ENCODE data around the gene ATXN10. TPM values are rescaled to one million over a fixed set of nuclear protein-coding genes. Genes with fewer than 3 reads are reported as not detected.
A peak's percentile ranks its signal among the peaks of the same experiment; 100 is the strongest.

Gene ATXN10
- total and polyA plus RNA-seq, 12 donors: 11.8 to 169 (median 142) TPM

GRCh38 chr22:45863981-45864751 lies 192.5 kb downstream of the ATXN10 start:
- DNase-seq (peak; percentile 63 to 75), ATAC-seq (peak in 7 of 8 donors; percentile 31 to 70 (median 61))
- no peak overlapping the region for H3K4me3 ChIP-seq
- H3K27ac ChIP-seq: no peak overlapping the region
- H3K36me3 ChIP-seq: peaks cover 0 to 7% (median 0%) of the 10 kb centered on the region in 9 donors
- peaks cover 9 to 28% (median 19%) of the 10 kb centered on the region in 9 donors for H3K4me1 ChIP-seq
- 31 to 41% methylated on average over 19 of the region's 19 CpGs for WGBS, 2 donors
- peaks cover 0 to 9% (median 0%) of the 10 kb centered on the region in 11 donors for H3K9me3 ChIP-seq
- TF ChIP-seq, protein P1, sequence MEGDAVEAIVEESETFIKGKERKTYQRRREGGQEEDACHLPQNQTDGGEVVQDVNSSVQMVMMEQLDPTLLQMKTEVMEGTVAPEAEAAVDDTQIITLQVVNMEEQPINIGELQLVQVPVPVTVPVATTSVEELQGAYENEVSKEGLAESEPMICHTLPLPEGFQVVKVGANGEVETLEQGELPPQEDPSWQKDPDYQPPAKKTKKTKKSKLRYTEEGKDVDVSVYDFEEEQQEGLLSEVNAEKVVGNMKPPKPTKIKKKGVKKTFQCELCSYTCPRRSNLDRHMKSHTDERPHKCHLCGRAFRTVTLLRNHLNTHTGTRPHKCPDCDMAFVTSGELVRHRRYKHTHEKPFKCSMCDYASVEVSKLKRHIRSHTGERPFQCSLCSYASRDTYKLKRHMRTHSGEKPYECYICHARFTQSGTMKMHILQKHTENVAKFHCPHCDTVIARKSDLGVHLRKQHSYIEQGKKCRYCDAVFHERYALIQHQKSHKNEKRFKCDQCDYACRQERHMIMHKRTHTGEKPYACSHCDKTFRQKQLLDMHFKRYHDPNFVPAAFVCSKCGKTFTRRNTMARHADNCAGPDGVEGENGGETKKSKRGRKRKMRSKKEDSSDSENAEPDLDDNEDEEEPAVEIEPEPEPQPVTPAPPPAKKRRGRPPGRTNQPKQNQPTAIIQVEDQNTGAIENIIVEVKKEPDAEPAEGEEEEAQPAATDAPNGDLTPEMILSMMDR (IDR thresholded peaks at IDR 0.05): peak; percentile 81 to 97 (median 92)
- peaks cover 16 to 57% (median 38%) of the 10 kb centered on the region in 7 donors for H3K27me3 ChIP-seq
- intact Hi-C loops (cut with DNase I): loop anchor here in 9 of 10 donors (1.0 to 10.0 kb wide), 6 partner anchors 217 to 289 kb away; no protein-coding TSS in a partner anchor

GRCh38 chr22:45864959-45865476 lies 193.4 kb downstream of the ATXN10 start:
- Histone ChIP-seq H3K27me3 (peaks cover 16 to 60% (median 41%) of the 10 kb centered on the region in 7 donors), H3K4me3 (no peak overlapping the region), H3K27ac (no peak overlapping the region), H3K36me3 (no peaks in the 10 kb centered on the region), H3K4me1 (peaks cover 9 to 28% (median 19%) of the 10 kb centered on the region in 9 donors), H3K9me3 (peaks cover 0 to 9% (median 0%) of the 10 kb centered on the region in 11 donors)
- no peak for DNase-seq
- WGBS, 2 donors: 77 to 80% methylated on average over 11 of the region's 11 CpGs
- TF ChIP-seq, protein P1 (IDR thresholded peaks at IDR 0.05): no peak
- no peak for ATAC-seq
- intact Hi-C loops (cut with DNase I): loop anchor here (2.0 to 10.0 kb wide), 5 partner anchors 218 to 290 kb away; no protein-coding TSS in a partner anchor

GRCh38 chr22:45865561-45866125 lies 194.0 kb downstream of the ATXN10 start:
- Histone ChIP-seq H3K27ac (no peak overlapping the region), H3K36me3 (no peaks in the 10 kb centered on the region), H3K4me1 (peaks cover 9 to 28% (median 19%) of the 10 kb centered on the region in 9 donors), H3K4me3 (no peak overlapping the region), H3K27me3 (peaks cover 16 to 60% (median 41%) of the 10 kb centered on the region in 7 donors), H3K9me3 (peaks cover 0 to 9% (median 0%) of the 10 kb centered on the region in 11 donors)
- ATAC-seq: no peak
- TF ChIP-seq, protein P1 (IDR thresholded peaks at IDR 0.05): no peak
- no peak for DNase-seq
- intact Hi-C loops (cut with DNase I): loop anchor here in 8 of 10 donors (2.0 to 10.0 kb wide), 5 partner anchors 218 to 291 kb away; no protein-coding TSS in a partner anchor
- 94 to 96% methylated on average over 24 of the region's 24 CpGs for WGBS, 2 donors

DNA sequence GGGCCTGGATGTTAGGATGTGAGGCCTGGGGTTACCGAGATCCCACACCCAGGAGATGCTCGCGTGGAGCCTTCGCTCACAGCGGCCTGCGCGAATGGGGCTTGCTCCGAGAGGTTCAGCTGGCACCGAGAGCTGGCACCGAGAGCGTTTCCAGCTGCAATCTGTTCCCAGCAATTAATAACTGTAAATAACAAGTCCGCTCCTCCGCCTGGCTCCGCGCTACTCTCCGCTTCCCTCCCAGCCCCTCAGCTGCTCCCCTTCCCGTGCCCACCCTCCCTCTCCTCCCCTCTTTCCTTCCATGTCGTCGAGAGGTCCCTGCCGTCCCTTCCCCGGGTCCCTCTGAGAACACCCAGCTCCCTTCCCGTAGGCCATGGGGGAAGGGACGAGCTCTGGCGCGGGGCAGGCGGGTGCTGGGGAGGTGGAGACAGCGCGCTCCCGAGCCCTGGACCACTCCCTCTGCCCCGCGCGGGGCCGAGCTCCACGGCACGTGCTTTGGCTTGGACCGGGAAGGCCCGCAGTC lies 194.6 kb downstream of the ATXN10 start:
- H3K9me3 ChIP-seq: peaks cover 0 to 9% (median 0%) of the 10 kb centered on the region in 11 donors
- no peaks in the 10 kb centered on the region for H3K36me3 ChIP-seq
- WGBS, 2 donors: 49 to 53% methylated on average over 37 of the region's 37 CpGs
- intact Hi-C loops (cut with DNase I): loop anchor here in 8 of 10 donors (5.0 to 10.0 kb wide), 4 partner anchors 219 to 291 kb away; no protein-coding TSS in a partner anchor
- H3K4me3 ChIP-seq: peak overlapping the region in 2 of 10 donors; percentile 28 to 41
- ATAC-seq (peak in 2 of 8 donors; percentile 8 to 9), DNase-seq (no peak)
- TF ChIP-seq, protein P1 (IDR thresholded peaks at IDR 0.05): no peak
- H3K4me1 ChIP-seq: peaks cover 9 to 28% (median 19%) of the 10 kb centered on the region in 9 donors
- no peak overlapping the region for H3K27ac ChIP-seq
- H3K27me3 ChIP-seq: peaks cover 16 to 60% (median 41%) of the 10 kb centered on the region in 7 donors
